Activated CD8-positive, alpha-beta memory T cell treated with anti-CD3 and anti-CD28 coated beads for 4 hours (primary cell): ENCODE results near the gene PHACTR1.
"Not testable (repeated sequence)": the region's sequence is repeated elsewhere in the genome, so short reads cannot be mapped to it uniquely, and the experiment has no call there.

Experiments
- DNase-seq, 2 donors: peaks; one replicate each; pipeline ENCODE4 v3.0.0-alpha.2; 2020; ENCODE audit warnings: low read depth in 2 of 2

The PHACTR1 gene

GRCh38 chr6:13156381-13156780 lies 439.8 kb downstream of the PHACTR1 start:
- DNase-seq = no peak

GRCh38 chr6:13157293-13157692 lies 440.7 kb downstream of the PHACTR1 start:
- DNase-seq = no peak

GRCh38 chr6:13159300-13159699 lies 442.7 kb downstream of the PHACTR1 start:
- DNase-seq = no peak

- DNase-seq = not testable (repeated sequence)
Measured at GRCh38 chr6:13159822-13160221, 443.3 kb downstream of the PHACTR1 start.

GRCh38 chr6:13163161-13163944 lies 446.8 kb downstream of the PHACTR1 start:
- DNase-seq = no peak

- DNase-seq = no peak
Measured at GRCh38 chr6:13164291-13164690, 447.7 kb downstream of the PHACTR1 start.

GRCh38 chr6:13165502-13166172 lies 449.1 kb downstream of the PHACTR1 start:
- DNase-seq = no peak

- DNase-seq = no peak
Measured at GRCh38 chr6:13166269-13166668, 449.7 kb downstream of the PHACTR1 start.

- DNase-seq = no peak
Measured at GRCh38 chr6:13166916-13167315, 450.3 kb downstream of the PHACTR1 start.

- no peak for DNase-seq
Measured at GRCh38 chr6:13172291-13172690, 455.7 kb downstream of the PHACTR1 start.

- no peak for DNase-seq
Measured at GRCh38 chr6:13175087-13175486, 458.5 kb downstream of the PHACTR1 start.

- no peak for DNase-seq
Measured at GRCh38 chr6:13175759-13176158, 459.2 kb downstream of the PHACTR1 start.

- no peak for DNase-seq
Measured at GRCh38 chr6:13177664-13178063, 461.1 kb downstream of the PHACTR1 start.

- DNase-seq = no peak
Measured at GRCh38 chr6:13178107-13178506, 461.5 kb downstream of the PHACTR1 start.

GRCh38 chr6:13180538-13180937 lies 464.0 kb downstream of the PHACTR1 start:
- no peak for DNase-seq

GRCh38 chr6:13181393-13181792 lies 464.8 kb downstream of the PHACTR1 start:
- no peak for DNase-seq

- no peak for DNase-seq
Measured at GRCh38 chr6:13183415-13184088, 467.0 kb downstream of the PHACTR1 start.

- DNase-seq = no peak
Measured at GRCh38 chr6:13184089-13184468, 467.5 kb downstream of the PHACTR1 start.

GRCh38 chr6:13184547-13184946 lies 468.0 kb downstream of the PHACTR1 start:
- no peak for DNase-seq

- no peak for DNase-seq
Measured at GRCh38 chr6:13186861-13187260, 470.3 kb downstream of the PHACTR1 start.

- no peak for DNase-seq
Measured at GRCh38 chr6:13187692-13188091, 471.1 kb downstream of the PHACTR1 start.

- DNase-seq = no peak
Measured at GRCh38 chr6:13188306-13188705, 471.7 kb downstream of the PHACTR1 start.

GRCh38 chr6:13189710-13190109 lies 473.1 kb downstream of the PHACTR1 start:
- no peak for DNase-seq
